Astrocyte (in vitro differentiated cells and primary cell): ENCODE results near the gene CACNB1.

Source experiments
- CTCF ChIP-seq: IDR thresholded peaks from 2 replicates; pipeline ENCODE4 v1.5.1; 2011; ENCODE audit warnings: low read depth, mild to moderate bottlenecking, inconsistent platforms, low read length, moderate library complexity; ENCODE audit not compliant: insufficient read depth
- EZH2 ChIP-seq: IDR thresholded peaks from 2 replicates; pipeline ENCODE4 v1.6.1; 2012; ENCODE audit warnings: mild to moderate bottlenecking, low read length, inconsistent platforms; ENCODE audit not compliant: insufficient read depth

- TF ChIP-seq CTCF (no peak), EZH2 (no peak)
Measured at GRCh38 chr17:39170558-39170957, 26.9 kb downstream of the CACNB1 start.
